HCT116 (cell line): ENCODE data around the gene CMIP. TPM values are rescaled to one million over a fixed set of nuclear protein-coding genes. Genes with fewer than 3 reads are reported as not detected.

Experiments
- ATAC-seq: fragments of 200-7000 bp; cut with Tn5 transposase; 2 replicates; pipeline ENCODE4 v1.9.1; 2020; ENCODE audit warnings: mild to moderate bottlenecking, moderate library complexity
- BruUV-seq: library from RNA; stranded (reverse); fragments of 400-500 nt; replicated peaks from 2 replicates; lab custom pipeline; 2021; lab: Mats Ljungman, UMichigan
- CTCF ChIA-PET: fragments of 300-600 bp; sonication (Branson Sonifier 250); formaldehyde crosslinking; loops from one replicate; lab custom pipeline; 2021; ENCODE audit warnings: antibody characterized with exemption; lab: Charles Lee
- POLR2A ChIA-PET: fragments of 300-600, 350-600 bp; sonication (Branson Sonifier 250); formaldehyde crosslinking; loops from one replicate; lab custom pipeline; 2021; ENCODE audit warnings: antibody characterized with exemption; lab: Charles Lee
- RAD21 ChIA-PET, 2 experiments: fragments of 300-600 bp; sonication (Branson Sonifier 250); formaldehyde crosslinking; loops; one replicate each; lab custom pipeline; 2023; ENCODE audit warnings: low total read pairs in 2 of 2; ENCODE audit not compliant: uncharacterized antibody in 2 of 2, unreplicated experiment in 2 of 2, low non-redundant PET in 1 of 2; lab: Charles Lee
- DNase-seq: peaks from one replicate; pipeline ENCODE4 v3.0.0-alpha.2; 2010; ENCODE audit warnings: low read depth, low spot score
- H2AFZ ChIP-seq: fragments of 200-600 bp; shearing (Covaris generic), sonication (generic); 2 replicates; pipeline ENCODE4 v1.6.1; 2017; ENCODE audit warnings: low read depth, mixed run types, mixed read lengths, antibody characterized with exemption, low read length; ENCODE audit not compliant: poor library complexity, severe bottlenecking
- H3K27ac ChIP-seq: 2 replicates; pipeline ENCODE4 v1.5.1; 2012; ENCODE audit warnings: low read depth, low read length
- H3K27me3 ChIP-seq: fragments of 200-600 bp; sonication (generic); 2 replicates; pipeline ENCODE4 v1.6.1; 2016; ENCODE audit warnings: mixed run types, low read length, mixed read lengths; ENCODE audit not compliant: insufficient read depth
- H3K36me3 ChIP-seq, 2 experiments: fragments of 200-500 bp in 1 of 2; fragments of 200-600 bp in 1 of 2; sonication (Bioruptor generic) in 1 of 2; sonication (generic) in 1 of 2; 2 replicates each; pipeline versions ENCODE4 v1.5.1 to v1.6.1; 2014 to 2016; ENCODE audit warnings: low read length in 2 of 2, inconsistent platforms in 1 of 2, mixed read lengths in 1 of 2, mixed run types in 1 of 2; ENCODE audit not compliant: insufficient read depth in 2 of 2, control insufficient read depth in 1 of 2
- H3K4me1 ChIP-seq, 2 experiments: fragments of 200-600 bp in 1 of 2; sonication (generic) in 1 of 2; 2 replicates each; pipeline versions ENCODE4 v1.5.1 to v1.6.1; 2012 to 2017; ENCODE audit warnings: low read length in 2 of 2, inconsistent platforms in 1 of 2, mild to moderate bottlenecking in 1 of 2, mixed read lengths in 1 of 2, mixed run types in 1 of 2, moderate library complexity in 1 of 2; ENCODE audit not compliant: insufficient read depth in 2 of 2, control insufficient read depth in 1 of 2
- H3K4me2 ChIP-seq: fragments of 200-600 bp; sonication (generic); 2 replicates; pipeline ENCODE4 v1.6.1; 2017; ENCODE audit warnings: mixed run types, low read length, mixed read lengths
- H3K4me3 ChIP-seq, 2 experiments: fragments of 200-600 bp in 1 of 2; sonication (generic) in 1 of 2; replicated peaks in 1 of 2; 2 replicates each; pipeline ENCODE4 v1.5.1; 2011 to 2016; ENCODE audit warnings: low read length in 2 of 2, control low read depth in 1 of 2, low read depth in 1 of 2, mild to moderate bottlenecking in 1 of 2, mixed read lengths in 1 of 2, mixed run types in 1 of 2
- H3K79me2 ChIP-seq: fragments of 200-600 bp; sonication (generic); 2 replicates; pipeline ENCODE4 v1.6.1; 2017; ENCODE audit warnings: mild to moderate bottlenecking, mixed run types, low read length, moderate library complexity, mixed read lengths; ENCODE audit not compliant: insufficient read depth
- H3K9ac ChIP-seq: fragments of 200-600 bp; sonication (generic); 2 replicates; pipeline ENCODE4 v1.6.1; 2016; ENCODE audit warnings: low read length, mixed read lengths
- H3K9me2 ChIP-seq: fragments of 200-600 bp; sonication (generic), shearing (Covaris generic); 2 replicates; pipeline ENCODE4 v1.6.1; 2017; ENCODE audit warnings: mixed run types, mild to moderate bottlenecking, moderate library complexity; ENCODE audit not compliant: insufficient read depth
- H3K9me3 ChIP-seq, 2 experiments: fragments of 200-500 bp in 1 of 2; fragments of 200-600 bp in 1 of 2; sonication (Bioruptor generic) in 1 of 2; sonication (generic) in 1 of 2; 2 replicates each; pipeline ENCODE4 v1.6.1; 2014 to 2017; ENCODE audit warnings: low read length in 2 of 2, mixed read lengths in 2 of 2, inconsistent platforms in 1 of 2, low read depth in 1 of 2, mild to moderate bottlenecking in 1 of 2, mixed run types in 1 of 2, moderate library complexity in 1 of 2; ENCODE audit not compliant: control insufficient read depth in 1 of 2, insufficient read depth in 1 of 2
- H4K20me1 ChIP-seq: fragments of 200-600 bp; sonication (generic), shearing (Covaris generic); 2 replicates; pipeline ENCODE4 v1.6.1; 2017; ENCODE audit warnings: mixed run types, mild to moderate bottlenecking, moderate library complexity; ENCODE audit not compliant: insufficient read depth
- ATF3 ChIP-seq: IDR thresholded peaks from 2 replicates; pipeline ENCODE4 v1.6.1; 2012
- CEBPB ChIP-seq: IDR thresholded peaks from 2 replicates; pipeline ENCODE4 v1.6.1; 2012; ENCODE audit warnings: low read depth
- EGR1 ChIP-seq: IDR thresholded peaks from 2 replicates; pipeline ENCODE4 v1.6.1; 2012; ENCODE audit warnings: low read depth
- ELF1 ChIP-seq: IDR thresholded peaks from 2 replicates; pipeline ENCODE4 v1.6.1; 2012; ENCODE audit warnings: low read depth, borderline replicate concordance
- POLR2A ChIP-seq: IDR thresholded peaks from 2 replicates; pipeline ENCODE4 v1.7.0; 2011; ENCODE audit warnings: borderline replicate concordance; ENCODE audit not compliant: insufficient read depth, insufficient read length; ENCODE audit errors: extremely low read depth
- POLR2AphosphoS5 ChIP-seq: IDR thresholded peaks from 2 replicates; pipeline ENCODE4 v1.6.1; 2011; ENCODE audit warnings: mild to moderate bottlenecking, low read depth, low read length, moderate library complexity
- SIN3A ChIP-seq: IDR thresholded peaks from 2 replicates; pipeline ENCODE4 v1.6.1; 2012; ENCODE audit warnings: low read depth
- ZFX ChIP-seq: fragments of 450-650 bp; IDR thresholded peaks from 2 replicates; pipeline ENCODE4 v1.6.1; 2017
- intact Hi-C: fragments of 100-400 bp; cut with micrococcal nuclease; formaldehyde crosslinking; loops from 2 replicates; pipeline ENCODE4 v1.10.0; 2022
- total RNA-seq: library from RNA; stranded (reverse); gene quantifications from one replicate; pipeline ENCODE4 v1.2.1, GENCODE V29; 2021; ENCODE audit not compliant: unreplicated experiment
- TF ChIP-seq, protein P1 (sequence below), 3 experiments: fragments of 200-600 bp in 1 of 3; sonication (generic) in 1 of 3; IDR thresholded peaks in 2 of 3; conservative IDR thresholded peaks in 1 of 3; 2 replicates each; pipeline ENCODE4 v1.5.1; 2012 to 2017; ENCODE audit warnings: low read depth in 2 of 3, low read length in 2 of 3, antibody characterized with exemption in 1 of 3, borderline replicate concordance in 1 of 3, control low read depth in 1 of 3, mild to moderate bottlenecking in 1 of 3, mixed read lengths in 1 of 3, mixed run types in 1 of 3, moderate library complexity in 1 of 3; ENCODE audit not compliant: insufficient read depth in 1 of 3

CMIP gene
- total RNA-seq, 1 experiment from 2014 or later: 64.6 TPM

DNA sequence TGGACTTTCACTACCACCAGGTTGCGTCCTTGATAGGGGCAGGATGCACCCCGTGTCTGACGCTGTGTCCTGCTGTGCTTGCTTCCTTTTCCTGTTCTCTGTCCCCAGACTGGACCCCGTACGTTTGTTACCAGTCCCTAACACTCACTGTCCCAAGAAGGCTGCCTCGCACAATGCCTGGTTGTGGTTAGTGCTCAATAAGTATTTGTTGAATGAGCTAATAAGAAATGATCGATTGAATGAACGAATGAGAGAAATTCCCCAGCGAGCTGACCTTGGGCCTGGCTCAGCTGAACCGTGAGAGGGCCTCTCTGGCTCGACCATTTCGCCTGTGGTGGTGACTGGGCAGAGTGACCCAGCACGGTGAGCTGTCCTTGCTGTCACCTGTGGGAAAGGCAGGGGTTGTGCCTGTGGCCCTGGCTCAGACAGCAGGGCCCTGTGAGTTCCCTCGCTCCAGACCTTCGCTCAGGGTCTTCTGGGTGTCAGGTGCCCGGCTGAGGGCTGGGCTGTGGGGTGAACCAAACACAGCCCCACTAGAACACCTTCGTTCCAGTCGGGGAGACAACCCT is 20.9 kb downstream of the CMIP start:
- no peak overlapping the region for H3K4me3 ChIP-seq
- H3K4me2 ChIP-seq: no peak overlapping the region
- peaks cover 0 to 9% of the 10 kb centered on the region in 2 experiments; a peak in 1 of 4 replicates for H3K36me3 ChIP-seq
- H4K20me1 ChIP-seq: peaks cover 25% of the 10 kb centered on the region; the same call in 1 of the 2 replicates
- intact Hi-C loops: no loop called here
- BruUV-seq: no TSS peak
- DNase-seq (no peak), ATAC-seq (no peak)
- H3K27me3 ChIP-seq: no peaks in the 10 kb centered on the region
- no peak overlapping the region for H3K27ac ChIP-seq
- H3K9me3 ChIP-seq: no peaks in the 10 kb centered on the region
- H2AFZ ChIP-seq: no peak overlapping the region
- peaks cover 100% of the 10 kb centered on the region for H3K79me2 ChIP-seq
- no peak overlapping the region for H3K9ac ChIP-seq
- H3K9me2 ChIP-seq: no peaks in the 10 kb centered on the region
- ChIA-PET POLR2A (no interaction called here), CTCF (no interaction called here)
- TF ChIP-seq ZFX (no peak), CEBPB (no peak), POLR2A (no peak), ELF1 (no peak), ATF3 (no peak), SIN3A (no peak), EGR1 (no peak), POLR2AphosphoS5 (no peak)
- TF ChIP-seq, protein P1, sequence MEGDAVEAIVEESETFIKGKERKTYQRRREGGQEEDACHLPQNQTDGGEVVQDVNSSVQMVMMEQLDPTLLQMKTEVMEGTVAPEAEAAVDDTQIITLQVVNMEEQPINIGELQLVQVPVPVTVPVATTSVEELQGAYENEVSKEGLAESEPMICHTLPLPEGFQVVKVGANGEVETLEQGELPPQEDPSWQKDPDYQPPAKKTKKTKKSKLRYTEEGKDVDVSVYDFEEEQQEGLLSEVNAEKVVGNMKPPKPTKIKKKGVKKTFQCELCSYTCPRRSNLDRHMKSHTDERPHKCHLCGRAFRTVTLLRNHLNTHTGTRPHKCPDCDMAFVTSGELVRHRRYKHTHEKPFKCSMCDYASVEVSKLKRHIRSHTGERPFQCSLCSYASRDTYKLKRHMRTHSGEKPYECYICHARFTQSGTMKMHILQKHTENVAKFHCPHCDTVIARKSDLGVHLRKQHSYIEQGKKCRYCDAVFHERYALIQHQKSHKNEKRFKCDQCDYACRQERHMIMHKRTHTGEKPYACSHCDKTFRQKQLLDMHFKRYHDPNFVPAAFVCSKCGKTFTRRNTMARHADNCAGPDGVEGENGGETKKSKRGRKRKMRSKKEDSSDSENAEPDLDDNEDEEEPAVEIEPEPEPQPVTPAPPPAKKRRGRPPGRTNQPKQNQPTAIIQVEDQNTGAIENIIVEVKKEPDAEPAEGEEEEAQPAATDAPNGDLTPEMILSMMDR (IDR thresholded peaks at IDR 0.05 in 2 of 3, conservative IDR thresholded peaks at IDR 0.05 in 1 of 3; ENCODE audit: borderline replicate concordance in 1 of 3, insufficient read depth in 1 of 3, low read depth in 2 of 3, low read length in 2 of 3): no peak
- TF ChIP-seq, all 23 proteins: peak for 0
- H3K4me1 ChIP-seq: no peaks in the 10 kb centered on the region
- RAD21 ChIA-PET: no interaction called here
